Astrocyte of the hippocampus (primary cell): ENCODE data around the gene CBX6.

Experiments
- DNase-seq: peaks from one replicate; pipeline ENCODE4 v3.0.0; 2011; ENCODE audit warnings: low read depth, low spot score

CBX6 gene

GRCh38 chr22:38873469-38874411 is 1.7 kb upstream of the CBX6 start:
- DNase-seq, result no peak

- peak; percentile 57 for DNase-seq
These were observed 824 bp upstream of the CBX6 start for GRCh38 chr22:38872831-38873248.

- DNase-seq, result peak; percentile 54
These were observed 450 bp downstream of the CBX6 start for GRCh38 chr22:38871360-38872171.

GRCh38 chr22:38870791-38871359 is 1.1 kb downstream of the CBX6 start:
- no peak for DNase-seq

GRCh38 chr22:38870312-38870741 is 1.7 kb downstream of the CBX6 start:
- peak; percentile 91 for DNase-seq

GRCh38 chr22:38869663-38870062 is 2.4 kb downstream of the CBX6 start:
- DNase-seq, result no peak

- DNase-seq, result peak; percentile 89
These were observed 3.1 kb downstream of the CBX6 start for GRCh38 chr22:38868886-38869381.

DNA sequence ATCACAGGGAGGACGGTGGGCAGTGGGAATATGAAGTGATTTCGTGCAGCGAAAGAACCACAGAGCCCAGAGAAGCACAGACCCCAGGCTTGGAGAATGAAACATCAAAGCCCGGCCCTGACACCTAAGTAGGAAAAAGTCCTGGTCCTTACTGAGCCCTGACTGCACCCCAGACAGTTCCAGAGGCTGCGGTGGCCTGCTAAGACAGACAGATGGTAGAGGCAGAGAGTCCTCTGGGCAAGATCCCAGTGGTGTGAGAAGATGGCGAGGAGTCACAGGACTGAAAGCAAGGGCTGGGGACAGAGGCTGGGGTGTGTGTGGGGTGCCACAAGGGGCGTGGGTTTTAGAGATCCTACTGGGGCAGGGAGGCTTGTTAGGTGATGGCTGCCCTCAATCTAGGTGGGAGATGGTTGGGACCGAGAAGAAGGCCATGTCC is 3.7 kb downstream of the CBX6 start:
- no peak for DNase-seq

GRCh38 chr22:38867471-38868285 is 4.3 kb downstream of the CBX6 start:
- no peak for DNase-seq

DNA sequence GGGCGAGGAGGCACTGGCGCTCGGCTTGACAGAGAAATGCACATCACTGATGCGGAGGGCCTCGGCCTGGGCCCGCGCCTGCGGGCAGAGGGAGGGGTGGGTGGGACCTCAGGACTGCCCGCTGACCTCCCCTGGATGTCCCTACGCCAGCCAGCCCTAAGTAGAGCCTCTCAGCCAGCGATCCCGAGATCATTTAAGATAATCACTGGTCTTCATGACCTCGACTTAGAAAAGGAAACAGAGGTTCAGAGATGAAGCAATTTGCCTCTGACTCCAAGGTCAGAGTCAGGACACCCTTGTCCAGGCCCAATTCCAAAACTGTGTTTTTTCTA is 4.9 kb downstream of the CBX6 start:
- DNase-seq, result no peak

- no peak for DNase-seq
These were observed 5.5 kb downstream of the CBX6 start for GRCh38 chr22:38866399-38867123.

GRCh38 chr22:38866024-38866398 is 6.0 kb downstream of the CBX6 start:
- no peak for DNase-seq

- no peak for DNase-seq
These were observed 6.6 kb downstream of the CBX6 start for GRCh38 chr22:38865201-38866023.

DNA sequence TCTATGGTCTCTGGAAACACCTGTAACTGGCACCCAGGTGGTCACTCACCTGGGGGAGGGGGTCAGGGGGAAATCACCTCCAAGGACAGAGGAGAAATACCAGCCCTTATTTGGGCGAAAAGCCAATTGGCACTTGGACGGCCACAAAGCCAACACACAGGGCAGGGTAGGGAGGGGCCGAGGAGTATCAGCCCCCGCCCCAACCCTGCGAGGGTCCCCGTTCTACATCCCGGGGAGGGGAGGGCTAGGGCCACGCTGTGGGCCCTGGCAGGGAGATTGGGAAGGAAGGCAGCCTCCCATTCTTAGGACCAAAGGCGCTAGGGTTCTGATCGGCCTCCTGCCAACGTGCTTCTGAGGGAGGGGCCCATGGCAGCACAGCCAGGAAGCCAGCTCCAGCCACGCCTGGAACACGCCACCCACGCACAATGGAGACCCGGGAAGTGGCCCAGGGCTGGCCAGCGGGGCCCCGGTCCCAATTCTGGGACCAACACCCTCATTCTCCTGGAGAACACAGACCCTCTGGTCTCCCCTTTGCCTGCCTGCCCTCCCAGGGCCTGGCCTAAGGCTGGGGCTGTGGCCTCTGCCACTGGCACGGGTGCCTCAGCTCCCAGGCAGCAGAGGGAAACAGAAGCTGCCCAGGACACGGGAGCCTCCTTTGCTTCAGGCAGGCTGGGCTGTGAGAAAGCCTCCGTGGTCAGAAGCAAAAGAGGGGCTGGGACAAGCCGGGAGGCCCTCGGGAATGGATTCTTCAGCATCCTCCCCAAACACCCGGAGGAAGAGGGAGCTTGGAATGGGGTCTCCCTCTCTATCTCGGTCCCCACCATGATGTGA is 7.4 kb downstream of the CBX6 start:
- DNase-seq, result peak; percentile 37

- no peak for DNase-seq
These were observed 8.4 kb downstream of the CBX6 start for GRCh38 chr22:38863531-38864131.

GRCh38 chr22:38862375-38863329 is 9.4 kb downstream of the CBX6 start:
- DNase-seq, result peak; percentile 62

DNA sequence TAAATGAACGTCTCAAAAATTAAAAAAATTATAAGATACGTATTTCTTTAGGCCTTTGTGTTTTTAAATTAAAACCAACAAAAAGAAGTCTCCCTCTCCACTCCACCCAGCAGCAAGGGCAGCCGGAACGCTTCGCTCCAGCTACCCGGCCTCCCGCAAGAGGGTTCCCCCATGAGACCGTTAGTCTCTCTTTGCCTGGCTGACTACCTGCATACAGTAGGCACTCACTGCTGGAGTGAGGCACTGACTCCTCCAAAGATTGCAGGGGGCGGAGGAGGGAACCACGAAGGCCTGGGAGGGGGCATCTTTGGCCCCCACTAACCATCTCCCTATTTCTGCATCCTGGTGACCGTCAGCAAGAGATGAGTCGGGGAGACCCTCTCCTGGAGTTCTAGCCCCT is 10.1 kb downstream of the CBX6 start:
- no peak for DNase-seq
